ENCODE results near the gene ATF6B. TPM values are rescaled to one million over a fixed set of nuclear protein-coding genes. Genes with fewer than 3 reads are reported as not detected.

Gene ATF6B
- total and polyA plus RNA-seq, 2 experiments from 2014 or later, result 24.9 to 26.1 TPM

GRCh38 chr6:32082478-32082877 lies 45.6 kb downstream of the ATF6B start:
- Histone ChIP-seq H3F3A (replicated peaks; ENCODE audit: low read depth) (no peaks in the 10 kb centered on the region), H3K27me3 (ENCODE audit: insufficient read depth) (peaks cover 11% of the 10 kb centered on the region), H3K4me1 (ENCODE audit: insufficient read depth) (0 out of 2 replicates have a peak, but pooled peaks cover 3% of the 10 kb centered on the region), H3K9me2 (ENCODE audit: insufficient read depth) (no peaks in the 10 kb centered on the region), H3K36me3 (ENCODE audit: insufficient read depth) (no peaks in the 10 kb centered on the region), H3K79me2 (replicated peaks; ENCODE audit: insufficient read depth) (no peaks in the 10 kb centered on the region), H2AFZ (no peak overlapping the region), H3K27ac (ENCODE audit: low read depth) (no peak overlapping the region), H3K4me2 (no peak overlapping the region), H4K20me1 (replicated peaks; ENCODE audit: insufficient read depth) (no peaks in the 10 kb centered on the region), H3K4me3 (no peak overlapping the region)
- Mint-ChIP-seq H3K4me3 (no peak overlapping the region), H3K9me3 (no peaks in the 10 kb centered on the region; the same call in 2 of the 3 replicates), H3K36me3 (ENCODE audit: low read depth) (no peaks in the 10 kb centered on the region; the same call in 2 of the 3 replicates), H3K27me3 (ENCODE audit: insufficient read depth, low read depth, poor library complexity) (peaks cover 21% of the 10 kb centered on the region), H3K27ac (no peak overlapping the region), H3K4me1 (peaks cover 9% of the 10 kb centered on the region; the same call in 1 of the 3 replicates)
- ATAC-seq (no peak), DNase-seq (ENCODE audit: low spot score) (no peak)
- TF ChIP-seq EZH2 (IDR thresholded peaks at IDR 0.05; ENCODE audit: low read depth, unreplicated experiment), result no peak
- no peak for TF ChIP-seq ZNF114 (CRISPR knock-in tag; IDR thresholded peaks at IDR 0.05)
- TF ChIP-seq JUNB (IDR thresholded peaks at IDR 0.05; ENCODE audit: unreplicated experiment), result no peak
- TF ChIP-seq ZNF331 (CRISPR knock-in tag; IDR thresholded peaks at IDR 0.05; ENCODE audit: low read depth), result no peak
- no peak for TF ChIP-seq STAT1 (IDR thresholded peaks at IDR 0.05; ENCODE audit: unreplicated experiment)
- TF ChIP-seq ETS1 (IDR thresholded peaks at IDR 0.05), result no peak
- TF ChIP-seq CREB1 (CRISPR knock-in tag; IDR thresholded peaks at IDR 0.05; ENCODE audit: low read depth), result no peak
- TF ChIP-seq POLR2AphosphoS5 (IDR thresholded peaks at IDR 0.05; ENCODE audit: low read depth), result no peak
- no peak for TF ChIP-seq CTCF (conservative IDR thresholded peaks at IDR 0.05; ENCODE audit: low read depth in 2 of 2)
- TF ChIP-seq REST (IDR thresholded peaks at IDR 0.05; ENCODE audit: unreplicated experiment), result no peak
- no peak for TF ChIP-seq EZH2phosphoT487 (IDR thresholded peaks at IDR 0.05; ENCODE audit: unreplicated experiment)

Measured in GM23338 (cell line).